ENCODE data around the gene METTL8. TPM values are rescaled to one million over a fixed set of nuclear protein-coding genes. Genes with fewer than 3 reads are reported as not detected.
A peak's percentile ranks its signal among the peaks of the same experiment; 100 is the strongest.
"Not testable (repeated sequence)": the region's sequence is repeated elsewhere in the genome, so short reads cannot be mapped to it uniquely, and the experiment has no call there.

The METTL8 gene
- total RNA-seq, 2 donors from 2014 or later: 19.5 to 27.7 TPM

GRCh38 chr2:171325886-171326585 is 107.8 kb downstream of the METTL8 start:
- ATAC-seq (replicated peaks): peak; percentile 95
- H3K27ac Mint-ChIP-seq: peak overlapping the region; percentile 88
- no peaks in the 10 kb centered on the region for H3K9me3 Mint-ChIP-seq
- peak overlapping the region; percentile 81 for H3K4me3 Mint-ChIP-seq
- peaks cover 26% of the 10 kb centered on the region for H3K4me1 Mint-ChIP-seq
- H3K27me3 Mint-ChIP-seq: no peaks in the 10 kb centered on the region
- peaks cover 36% of the 10 kb centered on the region for H3K36me3 Mint-ChIP-seq (ENCODE audit: low read depth)

- ATAC-seq (replicated peaks): no peak
- peak overlapping the region; percentile 78 for H3K27ac Mint-ChIP-seq
- H3K9me3 Mint-ChIP-seq: no peaks in the 10 kb centered on the region
- H3K36me3 Mint-ChIP-seq (ENCODE audit: low read depth): peaks cover 45% of the 10 kb centered on the region
- peak overlapping the region; percentile 81 for H3K4me3 Mint-ChIP-seq
- H3K4me1 Mint-ChIP-seq: peaks cover 41% of the 10 kb centered on the region
- H3K27me3 Mint-ChIP-seq: no peaks in the 10 kb centered on the region
Measured at GRCh38 chr2:171323971-171324528, 109.7 kb downstream of the METTL8 start.

- peaks cover 50% of the 10 kb centered on the region for H3K36me3 Mint-ChIP-seq (ENCODE audit: low read depth)
- H3K4me3 Mint-ChIP-seq: no peak overlapping the region
- H3K9me3 Mint-ChIP-seq: no peaks in the 10 kb centered on the region
- peaks cover 47% of the 10 kb centered on the region for H3K4me1 Mint-ChIP-seq
- no peak for ATAC-seq (replicated peaks)
- no peak overlapping the region for H3K27ac Mint-ChIP-seq
- no peaks in the 10 kb centered on the region for H3K27me3 Mint-ChIP-seq
Measured at GRCh38 chr2:171322928-171323327, 110.9 kb downstream of the METTL8 start.

GRCh38 chr2:171320731-171321130 is 113.1 kb downstream of the METTL8 start:
- peaks cover 40% of the 10 kb centered on the region for H3K4me1 Mint-ChIP-seq
- no peaks in the 10 kb centered on the region for H3K27me3 Mint-ChIP-seq
- no peaks in the 10 kb centered on the region for H3K9me3 Mint-ChIP-seq
- H3K36me3 Mint-ChIP-seq (ENCODE audit: low read depth): peaks cover 45% of the 10 kb centered on the region
- no peak for ATAC-seq (replicated peaks)
- H3K27ac Mint-ChIP-seq: peak overlapping the region; percentile 95
- peak overlapping the region; percentile 68 for H3K4me3 Mint-ChIP-seq

GRCh38 chr2:171320208-171320621 is 113.6 kb downstream of the METTL8 start:
- peak overlapping the region; percentile 68 for H3K4me3 Mint-ChIP-seq
- H3K36me3 Mint-ChIP-seq (ENCODE audit: low read depth): peaks cover 40% of the 10 kb centered on the region
- H3K27me3 Mint-ChIP-seq: no peaks in the 10 kb centered on the region
- no peaks in the 10 kb centered on the region for H3K9me3 Mint-ChIP-seq
- peaks cover 40% of the 10 kb centered on the region for H3K4me1 Mint-ChIP-seq
- H3K27ac Mint-ChIP-seq: peak overlapping the region; percentile 95
- no peak for ATAC-seq (replicated peaks)

GRCh38 chr2:171319164-171319810 is 114.5 kb downstream of the METTL8 start:
- Mint-ChIP-seq H3K9me3 (no peaks in the 10 kb centered on the region), H3K27me3 (no peaks in the 10 kb centered on the region), H3K36me3 (ENCODE audit: low read depth) (peaks cover 37% of the 10 kb centered on the region), H3K4me1 (peaks cover 39% of the 10 kb centered on the region), H3K4me3 (peak overlapping the region; percentile 68), H3K27ac (peak overlapping the region; percentile 95)
- peak; percentile 82 for ATAC-seq (replicated peaks)

- peaks cover 30% of the 10 kb centered on the region for H3K36me3 Mint-ChIP-seq (ENCODE audit: low read depth)
- no peaks in the 10 kb centered on the region for H3K27me3 Mint-ChIP-seq
- H3K4me3 Mint-ChIP-seq: peak overlapping the region; percentile 68
- peak; percentile 53 for ATAC-seq (replicated peaks)
- peak overlapping the region; percentile 95 for H3K27ac Mint-ChIP-seq
- no peaks in the 10 kb centered on the region for H3K9me3 Mint-ChIP-seq
- H3K4me1 Mint-ChIP-seq: peaks cover 34% of the 10 kb centered on the region
Measured at GRCh38 chr2:171318463-171318934, 115.3 kb downstream of the METTL8 start.

GRCh38 chr2:171317492-171318125 is 116.2 kb downstream of the METTL8 start:
- Mint-ChIP-seq H3K4me1 (peaks cover 34% of the 10 kb centered on the region), H3K4me3 (peak overlapping the region; percentile 68), H3K27me3 (no peaks in the 10 kb centered on the region), H3K36me3 (ENCODE audit: low read depth) (peaks cover 22% of the 10 kb centered on the region), H3K27ac (peak overlapping the region; percentile 95), H3K9me3 (no peaks in the 10 kb centered on the region)
- ATAC-seq (replicated peaks): peak; percentile 27

- H3K36me3 Mint-ChIP-seq (ENCODE audit: low read depth): peaks cover 22% of the 10 kb centered on the region
- H3K27me3 Mint-ChIP-seq: no peaks in the 10 kb centered on the region
- peaks cover 34% of the 10 kb centered on the region for H3K4me1 Mint-ChIP-seq
- no peak overlapping the region for H3K27ac Mint-ChIP-seq
- H3K9me3 Mint-ChIP-seq: peaks cover 3% of the 10 kb centered on the region
- ATAC-seq (replicated peaks): no peak
- no peak overlapping the region for H3K4me3 Mint-ChIP-seq
Measured at GRCh38 chr2:171316755-171317337, 116.9 kb downstream of the METTL8 start.

- H3K36me3 Mint-ChIP-seq (ENCODE audit: low read depth): peaks cover 16% of the 10 kb centered on the region
- peaks cover 33% of the 10 kb centered on the region for H3K4me1 Mint-ChIP-seq
- H3K4me3 Mint-ChIP-seq: no peak overlapping the region
- no peak for ATAC-seq (replicated peaks)
- no peaks in the 10 kb centered on the region for H3K27me3 Mint-ChIP-seq
- no peak overlapping the region for H3K27ac Mint-ChIP-seq
- H3K9me3 Mint-ChIP-seq: peaks cover 8% of the 10 kb centered on the region
Measured at GRCh38 chr2:171316220-171316619, 117.6 kb downstream of the METTL8 start.

- Mint-ChIP-seq H3K36me3 (ENCODE audit: low read depth) (peaks cover 12% of the 10 kb centered on the region), H3K9me3 (peaks cover 12% of the 10 kb centered on the region), H3K4me3 (no peak overlapping the region), H3K27me3 (no peaks in the 10 kb centered on the region), H3K4me1 (peaks cover 28% of the 10 kb centered on the region), H3K27ac (no peak overlapping the region)
- ATAC-seq (replicated peaks): no peak
Measured at GRCh38 chr2:171315781-171316180, 118.0 kb downstream of the METTL8 start.

GRCh38 chr2:171312182-171312581 is 121.6 kb downstream of the METTL8 start:
- not testable (repeated sequence) for H3K4me1 Mint-ChIP-seq; H3K36me3 Mint-ChIP-seq (ENCODE audit: low read depth); H3K27me3 Mint-ChIP-seq; H3K27ac Mint-ChIP-seq; ATAC-seq (replicated peaks); H3K4me3 Mint-ChIP-seq
- H3K9me3 Mint-ChIP-seq: peaks cover 14% of the 10 kb centered on the region

GRCh38 chr2:171311589-171311988 is 122.2 kb downstream of the METTL8 start:
- H3K4me1 Mint-ChIP-seq; H3K36me3 Mint-ChIP-seq (ENCODE audit: low read depth); H3K27me3 Mint-ChIP-seq; ATAC-seq (replicated peaks); H3K4me3 Mint-ChIP-seq: not testable (repeated sequence)
- peak overlapping the region; percentile 4 for H3K27ac Mint-ChIP-seq
- peaks cover 14% of the 10 kb centered on the region for H3K9me3 Mint-ChIP-seq

GRCh38 chr2:171310889-171311288 is 122.9 kb downstream of the METTL8 start:
- Mint-ChIP-seq H3K36me3 (ENCODE audit: low read depth) (no peaks in the 10 kb centered on the region), H3K4me1 (no peaks in the 10 kb centered on the region), H3K27ac (peak overlapping the region; percentile 4), H3K4me3 (no peak overlapping the region), H3K27me3 (no peaks in the 10 kb centered on the region), H3K9me3 (peaks cover 14% of the 10 kb centered on the region)
- ATAC-seq (replicated peaks): peak; percentile 7
